Stimulated activated CD8-positive, alpha-beta memory T cell treated with anti-CD3 and anti-CD28 coated beads, Interleukin-12 subunit alpha, Interleukin-12 subunit beta, amount 100 ng/mL, for 4 hours (primary cell): Measurements from ENCODE around the gene ELMO1.
A peak's percentile ranks its signal among the peaks of the same experiment; 100 is the strongest.

Experiments used
- DNase-seq: peaks from one replicate; pipeline ENCODE4 v3.0.0-alpha.2; 2020; ENCODE audit warnings: low read depth

Gene ELMO1

GRCh38 chr7:36871355-36871738, 577.3 kb downstream of the ELMO1 start:
- DNase-seq, result no peak

GRCh38 chr7:36870625-36871354, 577.9 kb downstream of the ELMO1 start:
- no peak for DNase-seq

GRCh38 chr7:36868727-36869411, 579.8 kb downstream of the ELMO1 start:
- DNase-seq, result no peak

GRCh38 chr7:36865019-36865418, 583.6 kb downstream of the ELMO1 start:
- no peak for DNase-seq

DNA sequence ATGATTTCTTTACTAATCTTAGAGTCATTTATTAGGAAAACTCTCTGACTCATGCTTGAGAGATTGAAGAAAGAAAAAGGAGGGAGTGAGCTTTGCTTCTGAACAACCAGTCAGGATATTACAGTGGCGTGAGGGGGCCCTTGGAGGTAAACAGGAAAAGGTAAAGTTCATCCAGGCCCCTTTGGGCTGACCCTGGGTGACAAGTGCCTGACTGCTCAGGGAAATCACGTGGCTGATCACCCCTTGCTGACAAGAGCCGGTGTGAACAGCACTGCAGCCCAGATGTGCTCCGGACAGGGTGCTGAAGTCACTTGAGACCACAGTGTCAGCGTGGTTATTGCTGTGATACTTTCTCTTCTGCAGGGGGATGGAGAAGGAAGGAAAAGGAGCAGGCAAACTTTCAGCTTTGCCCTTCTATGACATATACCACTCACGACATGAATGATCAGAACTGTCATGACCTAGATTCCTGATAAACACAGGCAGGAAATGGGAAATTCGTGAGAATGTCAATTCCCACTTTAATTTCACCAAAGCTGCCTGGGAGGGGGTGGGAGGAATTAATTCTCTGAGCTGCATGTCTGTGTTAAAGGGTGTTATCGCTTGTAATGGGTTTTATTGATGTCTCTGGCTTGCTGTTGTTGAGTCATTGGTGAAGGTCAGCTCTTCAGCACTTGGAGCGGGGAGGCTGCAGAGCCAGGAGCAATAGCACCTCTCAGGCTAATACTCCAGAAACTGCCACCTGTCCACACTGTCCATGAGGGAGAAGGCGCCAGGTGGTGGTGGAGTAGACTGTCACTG, 584.6 kb downstream of the ELMO1 start:
- DNase-seq, result peak; percentile 31

DNA sequence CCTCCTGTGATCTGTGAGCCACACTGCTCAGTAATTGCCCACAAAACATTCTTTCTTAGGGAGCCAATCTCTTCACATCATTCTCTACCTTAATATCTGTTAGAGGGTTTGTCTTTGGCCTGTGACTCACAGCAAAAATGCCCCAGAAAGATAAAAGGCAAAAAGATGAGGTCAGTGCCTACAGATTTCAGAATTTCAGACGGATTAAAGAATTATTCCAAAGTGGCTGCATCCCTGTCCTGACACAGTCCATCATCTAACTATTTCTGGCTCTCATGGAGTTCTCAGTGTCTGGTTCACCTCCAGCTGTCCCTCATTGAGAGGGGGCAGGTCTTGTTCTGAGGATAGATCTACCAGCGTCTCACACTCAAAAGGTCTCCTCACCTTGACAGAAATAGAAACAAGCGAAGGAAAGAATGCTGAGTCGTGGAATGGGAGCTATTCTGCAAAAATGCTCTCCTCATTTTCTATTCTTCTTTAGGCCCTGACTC, 585.8 kb downstream of the ELMO1 start:
- no peak for DNase-seq

GRCh38 chr7:36861656-36862055, 587.0 kb downstream of the ELMO1 start:
- no peak for DNase-seq

GRCh38 chr7:36860681-36861080, 588.0 kb downstream of the ELMO1 start:
- no peak for DNase-seq

DNA sequence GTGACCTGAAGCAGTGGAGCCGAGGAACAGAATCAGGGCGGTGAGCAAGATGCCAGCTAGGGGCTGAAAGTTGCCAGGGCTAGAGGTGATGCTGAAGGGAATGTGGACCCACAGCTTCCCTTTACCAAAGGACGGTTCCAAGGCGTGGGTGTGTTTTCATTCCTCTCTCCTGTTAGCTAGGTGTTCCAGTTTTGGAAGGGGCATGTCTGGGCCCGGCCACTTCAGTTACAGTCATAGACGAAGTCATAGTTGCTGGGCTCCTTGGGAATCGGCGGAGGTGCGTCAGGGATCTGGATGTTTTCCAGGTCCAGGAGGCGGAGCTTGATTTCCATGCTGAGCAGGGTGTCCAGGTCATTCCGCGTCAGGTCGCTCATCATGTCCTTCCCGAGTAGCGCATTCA, 593.3 kb downstream of the ELMO1 start:
- no peak for DNase-seq

DNA sequence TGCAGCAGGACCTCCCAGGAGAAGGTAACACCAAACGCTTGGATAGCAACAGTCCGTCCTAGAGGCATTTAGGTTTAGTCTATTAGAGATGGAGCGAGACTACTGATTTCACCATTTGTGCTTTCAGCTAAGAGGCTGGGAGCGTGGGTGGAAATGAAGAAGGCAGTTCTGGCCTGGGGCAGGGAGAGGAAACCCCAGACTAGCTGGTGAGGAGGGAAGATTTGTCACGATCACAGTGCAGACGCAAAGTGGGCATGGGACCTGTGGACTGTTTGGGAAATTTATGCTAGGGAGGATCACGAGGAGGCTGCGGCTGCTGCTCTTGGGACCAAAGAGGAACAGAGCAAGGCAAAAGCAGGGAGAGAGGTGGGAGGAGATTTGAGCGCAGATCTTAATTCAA, 594.0 kb downstream of the ELMO1 start:
- DNase-seq, result no peak

DNA sequence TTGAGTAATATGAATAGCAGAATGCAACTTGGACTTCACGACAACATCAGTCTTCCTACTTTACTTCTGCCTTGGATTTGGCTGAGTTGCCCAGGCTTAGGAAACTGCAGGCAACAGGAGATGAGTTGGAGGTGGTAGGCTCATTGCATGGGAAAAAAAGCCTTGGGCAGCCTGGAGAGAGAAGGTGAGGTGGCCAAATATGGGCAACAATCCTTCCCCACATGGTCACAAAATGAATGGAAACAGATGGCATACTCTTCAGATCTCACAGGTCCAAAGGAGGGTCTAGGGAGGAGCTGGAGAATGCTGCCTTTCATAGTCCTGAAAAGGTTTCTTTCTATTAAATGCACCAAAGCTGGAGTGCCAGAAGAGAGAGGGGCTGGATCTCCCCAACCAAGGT, 595.7 kb downstream of the ELMO1 start:
- no peak for DNase-seq

- DNase-seq, result no peak
These were observed 596.6 kb downstream of the ELMO1 start for GRCh38 chr7:36852017-36852416.

DNA sequence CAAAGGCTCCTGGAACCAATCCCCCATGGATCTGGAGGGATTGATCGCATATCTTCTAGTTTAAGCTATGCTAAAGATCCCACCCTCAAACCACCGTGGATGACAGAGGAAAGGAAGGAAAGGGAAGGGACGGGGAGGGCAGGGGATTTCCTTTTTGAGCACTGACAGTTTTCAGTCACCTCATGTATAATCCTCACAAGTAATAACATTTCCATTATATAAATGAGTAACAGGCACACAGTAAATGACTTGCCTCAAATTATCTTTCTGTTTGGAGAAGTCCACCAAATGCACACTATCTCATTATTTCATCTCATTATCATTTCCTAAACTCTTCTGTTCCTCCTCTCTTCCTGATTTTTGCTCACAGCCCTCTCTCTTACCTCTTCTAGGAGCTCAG, 597.3 kb downstream of the ELMO1 start:
- DNase-seq, result no peak

GRCh38 chr7:36847946-36848345, 600.7 kb downstream of the ELMO1 start:
- DNase-seq, result no peak

DNA sequence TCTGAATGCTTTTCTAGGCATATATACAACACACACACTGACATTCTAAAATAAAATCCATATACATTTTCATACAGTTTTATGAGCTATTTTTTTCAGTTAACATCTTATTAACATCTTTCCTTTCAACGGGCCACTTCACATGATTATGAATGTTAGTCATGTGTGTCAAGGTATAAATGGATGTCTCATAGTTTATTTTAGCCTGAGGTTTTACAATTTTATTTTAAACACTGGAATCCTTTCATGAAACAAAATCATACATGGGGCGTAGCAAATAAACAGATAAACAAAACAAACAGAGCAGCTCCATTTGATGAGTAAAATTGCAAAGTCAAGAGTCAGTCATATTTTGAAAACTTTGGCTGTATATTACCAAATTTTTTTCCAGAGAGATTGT, 604.3 kb downstream of the ELMO1 start:
- DNase-seq, result no peak

- DNase-seq, result no peak
These were observed 607.8 kb downstream of the ELMO1 start for GRCh38 chr7:36840904-36841303.

- no peak for DNase-seq
These were observed 609.9 kb downstream of the ELMO1 start for GRCh38 chr7:36838616-36839225.

- DNase-seq, result no peak
These were observed 617.6 kb downstream of the ELMO1 start for GRCh38 chr7:36831049-36831448.

GRCh38 chr7:36827726-36828703, 620.6 kb downstream of the ELMO1 start:
- DNase-seq, result no peak

- no peak for DNase-seq
These were observed 623.2 kb downstream of the ELMO1 start for GRCh38 chr7:36825501-36825900.

DNA sequence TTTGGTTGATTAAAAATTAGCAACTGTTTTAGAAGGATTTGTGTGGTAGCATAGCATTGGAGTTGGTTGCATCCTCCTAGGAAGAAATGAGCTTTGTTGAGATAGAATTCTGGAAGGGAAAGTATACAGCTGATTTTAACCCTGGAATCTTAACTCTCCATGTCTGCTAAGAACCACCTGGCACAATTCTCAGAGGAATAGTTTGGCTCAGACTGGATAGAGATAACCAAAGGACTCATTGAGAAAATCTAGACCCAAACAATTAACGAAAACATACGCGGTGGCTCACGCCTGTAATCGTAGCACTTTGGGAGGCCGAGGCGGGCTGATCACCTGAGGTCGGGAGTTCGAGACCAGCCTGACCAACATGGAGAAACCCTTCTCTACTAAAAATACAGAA, 625.3 kb downstream of the ELMO1 start:
- no peak for DNase-seq
